ENCODE results near the gene INAFM1.
"Not testable (repeated sequence)": the region's sequence is repeated elsewhere in the genome, so short reads cannot be mapped to it uniquely, and the experiment has no call there.

DNA sequence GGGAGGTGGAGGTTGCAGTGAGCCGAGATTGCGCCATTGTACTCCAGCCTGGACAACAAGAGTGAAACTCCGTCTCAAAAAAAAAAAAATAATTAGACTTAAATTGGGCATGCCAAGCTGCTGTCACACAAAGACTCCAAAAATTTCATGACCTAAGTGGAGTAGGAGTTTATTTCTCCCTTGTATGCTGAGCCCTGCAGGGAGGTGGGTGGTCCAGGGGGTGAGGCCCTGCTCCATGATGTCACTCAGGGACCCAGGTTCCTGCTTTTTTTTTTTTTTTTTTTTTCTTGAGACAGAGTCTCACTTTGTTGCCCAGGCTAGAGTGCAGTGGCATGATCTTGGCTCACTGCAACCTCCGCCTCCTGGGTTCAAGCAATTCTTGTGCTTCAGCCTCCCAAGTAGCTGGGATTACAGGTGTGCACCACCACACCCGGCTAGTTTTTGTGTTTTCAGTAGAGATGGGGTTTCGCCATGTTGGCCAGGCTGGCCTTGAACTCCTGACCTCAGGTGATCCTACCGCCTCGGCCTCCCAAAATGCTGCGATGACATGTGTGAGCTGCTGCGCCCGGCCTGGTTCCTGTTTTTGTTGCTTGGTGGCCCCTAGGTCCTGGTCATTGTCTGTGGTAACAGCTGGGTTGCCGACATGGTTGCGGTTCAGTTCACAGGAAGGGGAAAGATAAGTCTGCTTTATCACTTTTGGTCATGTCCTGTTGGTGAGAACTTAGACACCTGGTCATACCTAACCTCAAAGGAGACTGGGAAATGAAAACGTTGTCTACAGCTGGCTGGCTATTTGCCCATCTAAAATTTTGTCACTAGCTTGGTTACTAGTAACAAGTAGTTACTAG is 12.5 kb upstream of the INAFM1 start:
- TF ChIP-seq, protein P1, sequence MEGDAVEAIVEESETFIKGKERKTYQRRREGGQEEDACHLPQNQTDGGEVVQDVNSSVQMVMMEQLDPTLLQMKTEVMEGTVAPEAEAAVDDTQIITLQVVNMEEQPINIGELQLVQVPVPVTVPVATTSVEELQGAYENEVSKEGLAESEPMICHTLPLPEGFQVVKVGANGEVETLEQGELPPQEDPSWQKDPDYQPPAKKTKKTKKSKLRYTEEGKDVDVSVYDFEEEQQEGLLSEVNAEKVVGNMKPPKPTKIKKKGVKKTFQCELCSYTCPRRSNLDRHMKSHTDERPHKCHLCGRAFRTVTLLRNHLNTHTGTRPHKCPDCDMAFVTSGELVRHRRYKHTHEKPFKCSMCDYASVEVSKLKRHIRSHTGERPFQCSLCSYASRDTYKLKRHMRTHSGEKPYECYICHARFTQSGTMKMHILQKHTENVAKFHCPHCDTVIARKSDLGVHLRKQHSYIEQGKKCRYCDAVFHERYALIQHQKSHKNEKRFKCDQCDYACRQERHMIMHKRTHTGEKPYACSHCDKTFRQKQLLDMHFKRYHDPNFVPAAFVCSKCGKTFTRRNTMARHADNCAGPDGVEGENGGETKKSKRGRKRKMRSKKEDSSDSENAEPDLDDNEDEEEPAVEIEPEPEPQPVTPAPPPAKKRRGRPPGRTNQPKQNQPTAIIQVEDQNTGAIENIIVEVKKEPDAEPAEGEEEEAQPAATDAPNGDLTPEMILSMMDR (IDR thresholded peaks at IDR 0.05; ENCODE audit: poor library complexity): not testable (repeated sequence)
- not testable (repeated sequence) for TF ChIP-seq EZH2phosphoT487 (IDR thresholded peaks at IDR 0.05; ENCODE audit: low read depth, severe bottlenecking, unreplicated experiment)
